Left lobe of liver (tissue), 2 donors: Measurements from ENCODE around the gene UQCRFS1. TPM values are rescaled to one million over a fixed set of nuclear protein-coding genes. Genes with fewer than 3 reads are reported as not detected.
A peak's percentile ranks its signal among the peaks of the same experiment; 100 is the strongest.
"Not testable (repeated sequence)": the region's sequence is repeated elsewhere in the genome, so short reads cannot be mapped to it uniquely, and the experiment has no call there.

Experiments
- ATAC-seq: fragments of 200-7000 bp; cut with Tn5 transposase; one replicate; pipeline ENCODE4 v1.9.1; 2020; ENCODE audit warnings: mild to moderate bottlenecking, moderate library complexity
- DNase-seq: peaks from one replicate; pipeline ENCODE4 v3.0.0-alpha.2; 2020; ENCODE audit warnings: low spot score
- total RNA-seq: library from RNA; stranded (reverse); gene quantifications from one replicate; pipeline ENCODE4 v1.2.1, GENCODE V29; 2021
- donor health status: DM: no; HTN: no; CAD: no; lungs with moderate emphysema.
- donor health status: DM: no; HTN: yes; CAD: no.

The UQCRFS1 gene
- 26.9 TPM for total RNA-seq

- DNase-seq = peak; percentile 96
Measured at GRCh38 chr19:29212648-29213573, at the start of gene UQCRFS1. Gene UQCRFS1 (minus strand): TSS chr19:29213151. CDS start chr19:29213118, 33 bp downstream.

GRCh38 chr19:29262085-29262484, 49.1 kb upstream of the UQCRFS1 start:
- ATAC-seq (no peak), DNase-seq (no peak)

More at GRCh38 chr19:29212648-29213573, at the start of gene UQCRFS1:
- peak; percentile 97 for ATAC-seq

- no peak for DNase-seq
- ATAC-seq = peak; percentile 35
Measured at GRCh38 chr19:29260477-29261317, 47.7 kb upstream of the UQCRFS1 start.

- ATAC-seq (peak; percentile 49), DNase-seq (no peak)
Measured at GRCh38 chr19:29259867-29260281, 46.9 kb upstream of the UQCRFS1 start.

GRCh38 chr19:29259153-29259552, 46.2 kb upstream of the UQCRFS1 start:
- ATAC-seq (no peak), DNase-seq (no peak)

GRCh38 chr19:29256516-29256915, 43.6 kb upstream of the UQCRFS1 start:
- ATAC-seq (no peak), DNase-seq (peak; percentile 30)

- peak; percentile 2 for DNase-seq
- ATAC-seq = no peak
Measured at GRCh38 chr19:29255912-29256311, 43.0 kb upstream of the UQCRFS1 start.

GRCh38 chr19:29255006-29255405, 42.1 kb upstream of the UQCRFS1 start:
- no peak for ATAC-seq
- peak; percentile 10 for DNase-seq

- DNase-seq, ATAC-seq: not testable (repeated sequence)
Measured at GRCh38 chr19:29249798-29250197, 36.8 kb upstream of the UQCRFS1 start.

- no peak for ATAC-seq
- DNase-seq = no peak
Measured at GRCh38 chr19:29248332-29248844, 35.4 kb upstream of the UQCRFS1 start.

GRCh38 chr19:29247872-29248271, 34.9 kb upstream of the UQCRFS1 start:
- peak; percentile 29 for DNase-seq
- no peak for ATAC-seq

- DNase-seq = no peak
- ATAC-seq = no peak
Measured at GRCh38 chr19:29247471-29247870, 34.5 kb upstream of the UQCRFS1 start.

- no peak for ATAC-seq
- DNase-seq = no peak
Measured at GRCh38 chr19:29247051-29247450, 34.1 kb upstream of the UQCRFS1 start.

- ATAC-seq = no peak
- peak; percentile 27 for DNase-seq
Measured at GRCh38 chr19:29245215-29245614, 32.3 kb upstream of the UQCRFS1 start.

- ATAC-seq (no peak), DNase-seq (no peak)
Measured at GRCh38 chr19:29241324-29241723, 28.4 kb upstream of the UQCRFS1 start.

GRCh38 chr19:29239213-29239776, 26.3 kb upstream of the UQCRFS1 start:
- ATAC-seq (no peak), DNase-seq (peak; percentile 6)

GRCh38 chr19:29233591-29233990, 20.6 kb upstream of the UQCRFS1 start:
- no peak for ATAC-seq
- no peak for DNase-seq

- ATAC-seq (no peak), DNase-seq (no peak)
Measured at GRCh38 chr19:29232315-29232852, 19.4 kb upstream of the UQCRFS1 start.

- DNase-seq, ATAC-seq: not testable (repeated sequence)
Measured at GRCh38 chr19:29231306-29231705, 18.4 kb upstream of the UQCRFS1 start.

- no peak for ATAC-seq
- no peak for DNase-seq
Measured at GRCh38 chr19:29217616-29218015, 4.7 kb upstream of the UQCRFS1 start.

GRCh38 chr19:29216021-29216420, 3.1 kb upstream of the UQCRFS1 start:
- ATAC-seq (no peak), DNase-seq (no peak)
